Endothelial cell of umbilical vein (primary cell): ENCODE measurements around the gene RUNDC1. TPM values are rescaled to one million over a fixed set of nuclear protein-coding genes. Genes with fewer than 3 reads are reported as not detected.

Experiments used
- BruUV-seq: library from RNA; stranded (reverse); fragments of 400-500 nt; replicated peaks from 2 replicates; lab custom pipeline; 2021; lab: Mats Ljungman, UMichigan
- CTCF ChIA-PET: fragments of 300-600, 350-600 bp; sonication (Branson Sonifier 250); formaldehyde crosslinking; loops from one replicate; lab custom pipeline; 2021; ENCODE audit warnings: antibody characterized with exemption, inconsistent platforms; lab: Charles Lee
- POLR2A ChIA-PET: fragments of 300-600, 350-600 bp; sonication (Branson Sonifier 250); formaldehyde crosslinking; loops from one replicate; lab custom pipeline; 2021; ENCODE audit warnings: antibody characterized with exemption, inconsistent platforms; lab: Charles Lee
- DNase-seq: peaks from one replicate; pipeline ENCODE4 v3.0.0-alpha.2; 2011; ENCODE audit warnings: low read depth, low spot score
- FAIRE-seq: peaks from 2 replicates; lab custom pipeline; 2011; peaks lifted over from hg19 to GRCh38; lab: Jason Lieb, UNC
- H2AFZ ChIP-seq: 2 replicates; pipeline ENCODE4 v1.6.0; 2012; ENCODE audit warnings: low read depth, low read length, control low read depth, inconsistent platforms
- H3K27ac ChIP-seq: 2 replicates; pipeline ENCODE4 v1.5.1; 2011; ENCODE audit warnings: low read depth, mild to moderate bottlenecking, control low read depth, low read length, moderate library complexity; ENCODE audit not compliant: insufficient read depth
- H3K27me3 ChIP-seq, 2 experiments: 2 replicates each; pipeline versions ENCODE4 v1.6.0 to v1.6.1; 2011; ENCODE audit warnings: low read length in 2 of 2, mixed read lengths in 1 of 2; ENCODE audit not compliant: control insufficient read depth in 2 of 2, insufficient read depth in 2 of 2
- H3K36me3 ChIP-seq, 2 experiments: 2 replicates in 1 of 2; 3 replicates in 1 of 2; pipeline ENCODE4 v1.5.1; 2011; ENCODE audit warnings: low read length in 2 of 2, mild to moderate bottlenecking in 1 of 2, moderate library complexity in 1 of 2; ENCODE audit not compliant: control insufficient read depth in 2 of 2, insufficient read depth in 2 of 2; ENCODE audit errors: extremely low read depth in 1 of 2
- H3K4me1 ChIP-seq: 3 replicates; pipeline ENCODE4 v1.5.1; 2011; ENCODE audit warnings: mild to moderate bottlenecking, low read length; ENCODE audit not compliant: control insufficient read depth, insufficient read depth; ENCODE audit errors: extremely low read depth
- H3K4me2 ChIP-seq: 2 replicates; pipeline ENCODE4 v1.6.1; 2011; ENCODE audit warnings: low read length, control low read depth, mixed read lengths; ENCODE audit not compliant: insufficient read depth
- H3K4me3 ChIP-seq, 3 experiments: fragments of 200-600 bp in 1 of 3; sonication (generic), shearing (Covaris generic) in 1 of 3; replicated peaks in 1 of 3; 2 replicates each; pipeline ENCODE4 v1.5.1; 2011 to 2016; ENCODE audit warnings: control low read depth in 3 of 3, low read length in 3 of 3, mild to moderate bottlenecking in 2 of 3, inconsistent platforms in 1 of 3, low read depth in 1 of 3, moderate library complexity in 1 of 3; ENCODE audit not compliant: insufficient read depth in 1 of 3
- H3K79me2 ChIP-seq: 2 replicates; pipeline ENCODE4 v1.6.0; 2012; ENCODE audit warnings: low read length, inconsistent platforms; ENCODE audit not compliant: control insufficient read depth, insufficient read depth
- H3K9ac ChIP-seq: replicated peaks from 2 replicates; pipeline ENCODE3; 2011; ENCODE audit warnings: low read length, control low read depth; ENCODE audit not compliant: insufficient read depth; ENCODE audit errors: extremely low read depth
- H3K9me1 ChIP-seq: replicated peaks from 3 replicates; pipeline ENCODE4 v1.6.0; 2011; ENCODE audit warnings: mild to moderate bottlenecking, low read length; ENCODE audit not compliant: control insufficient read depth, insufficient read depth; ENCODE audit errors: extremely low read depth
- H3K9me3 ChIP-seq: replicated peaks from 2 replicates; pipeline ENCODE4 v1.5.1; 2012; ENCODE audit warnings: low read length, inconsistent platforms; ENCODE audit not compliant: control insufficient read depth, insufficient read depth
- H4K20me1 ChIP-seq: replicated peaks from 2 replicates; pipeline ENCODE3; 2011; ENCODE audit warnings: mild to moderate bottlenecking, low read length; ENCODE audit not compliant: control insufficient read depth, insufficient read depth; ENCODE audit errors: extremely low read depth
- CTCF ChIP-seq, 2 donors: IDR thresholded peaks; 1 replicate in 1 of 2; 2 replicates in 1 of 2; pipeline ENCODE4 v1.5.1; 2011; ENCODE audit warnings: low read length in 2 of 2, mild to moderate bottlenecking in 2 of 2, moderate library complexity in 2 of 2, control low read depth in 1 of 2, inconsistent platforms in 1 of 2, low read depth in 1 of 2; ENCODE audit not compliant: insufficient read depth in 1 of 2; ENCODE audit errors: extremely low read depth in 1 of 2
- EZH2 ChIP-seq: IDR thresholded peaks from 2 replicates; pipeline ENCODE4 v1.6.1; 2012; ENCODE audit warnings: borderline replicate concordance, low read depth, mild to moderate bottlenecking, moderate library complexity, low read length, inconsistent platforms; ENCODE audit not compliant: severe bottlenecking
- FOS ChIP-seq: IDR thresholded peaks from 2 replicates; pipeline ENCODE4 v1.6.1; 2011; ENCODE audit warnings: mild to moderate bottlenecking, low read length, moderate library complexity, borderline replicate concordance; ENCODE audit not compliant: insufficient read depth
- GATA2 ChIP-seq: IDR thresholded peaks from 2 replicates; pipeline ENCODE4 v1.7.0; 2011; ENCODE audit warnings: low read depth, mild to moderate bottlenecking, moderate library complexity, mixed read lengths, low read length; ENCODE audit not compliant: insufficient read length, insufficient read depth
- JUN ChIP-seq: IDR thresholded peaks from 2 replicates; pipeline ENCODE4 v1.6.1; 2011; ENCODE audit warnings: borderline replicate concordance, low read depth; ENCODE audit not compliant: insufficient read length, insufficient read depth
- MYC ChIP-seq: IDR thresholded peaks from one replicate; pipeline ENCODE4 v1.6.1; 2011; ENCODE audit warnings: mild to moderate bottlenecking, low read depth, low read length
- POLR2A ChIP-seq: IDR thresholded peaks from 2 replicates; pipeline ENCODE4 v1.6.1; 2012; ENCODE audit warnings: low read depth, mild to moderate bottlenecking, control low read depth, low read length
- POLR2AphosphoS5 ChIP-seq: IDR thresholded peaks from 2 replicates; pipeline ENCODE4 v1.6.1; 2012; ENCODE audit warnings: low read depth, mild to moderate bottlenecking, control low read depth, low read length, moderate library complexity; ENCODE audit not compliant: insufficient read depth
- dilution Hi-C: fragments of 300-500 bp; cut with MboI; formaldehyde crosslinking; loops from one replicate; pipeline ENCODE4 v1.15.0; 2019; ENCODE audit warnings: low sequenced_read_pairs; ENCODE audit not compliant: extremely low pct_ligation_motif_present
- intact Hi-C: fragments of 100-400 bp; cut with micrococcal nuclease; formaldehyde crosslinking; loops from one replicate; pipeline ENCODE4 v1.10.0; 2022
- polyA plus RNA-seq, 4 experiments: library from polyadenylated mRNA; depleted of rRNA in 3 of 4; stranded (reverse) in 3 of 4; unstranded in 1 of 4; fragments of >200 nt; gene quantifications; 2 replicates each; pipeline versions ENCODE4 v1.2.1 to v1.2.3, GENCODE V29; 2011 to 2012; ENCODE audit warnings: missing spikeins in 1 of 4
- total RNA-seq: library from RNA; stranded (reverse); gene quantifications from 2 replicates; pipeline ENCODE4 v1.2.3, GENCODE V29; 2021
- TF ChIP-seq, protein P1 (sequence below): IDR thresholded peaks from 2 replicates; pipeline ENCODE4 v1.6.1; 2011; ENCODE audit not compliant: insufficient read depth, insufficient read length

Gene RUNDC1
- total and polyA plus RNA-seq, 2 donors (not counting 3 experiments of a cell fraction or from before 2014, with no cell fraction given), result 9.2 to 12.0 TPM

DNA sequence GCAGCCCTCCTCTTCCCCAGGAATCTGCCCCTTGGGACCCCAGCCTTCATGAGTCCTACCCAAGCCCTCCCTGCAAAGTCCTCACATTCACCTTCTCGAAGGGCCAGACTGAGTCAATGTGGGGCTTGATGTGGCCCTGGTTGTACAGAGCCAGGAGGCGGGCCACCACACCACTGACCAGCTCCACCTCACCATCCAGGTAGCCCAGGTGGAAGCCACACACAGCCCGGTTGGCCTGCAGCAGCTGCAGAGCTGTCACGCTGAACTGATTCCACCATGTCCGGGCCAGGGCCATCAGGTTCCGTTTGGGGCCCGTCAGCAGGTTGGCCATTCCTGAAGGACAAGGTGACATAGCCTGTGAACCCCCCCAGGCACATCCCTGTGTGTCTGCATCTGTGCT, 35.9 kb downstream of the RUNDC1 start:
- POLR2A ChIA-PET, result no interaction called here
- H3K27ac ChIP-seq, result no peak overlapping the region
- H3K9me3 ChIP-seq, result no peaks in the 10 kb centered on the region
- peaks cover 3 to 34% of the 10 kb centered on the region in 2 experiments for H3K36me3 ChIP-seq
- intact Hi-C loops, result no loop called here
- no peak overlapping the region for H3K9ac ChIP-seq
- DNase-seq (no peak), FAIRE-seq (no peak)
- peaks cover 28% of the 10 kb centered on the region for H3K79me2 ChIP-seq
- BruUV-seq, result no TSS peak
- no peak overlapping the region for H3K4me2 ChIP-seq
- peaks cover 37% of the 10 kb centered on the region for H3K4me1 ChIP-seq
- TF ChIP-seq CTCF (IDR thresholded peaks at IDR 0.05; ENCODE audit: extremely low read depth in 1 of 2, insufficient read depth in 1 of 2, low read depth in 1 of 2, low read length in 2 of 2) (no peak), POLR2AphosphoS5 (no peak), POLR2A (no peak), EZH2 (no peak), MYC (no peak), FOS (no peak), GATA2 (no peak), JUN (no peak)
- TF ChIP-seq, protein P1, sequence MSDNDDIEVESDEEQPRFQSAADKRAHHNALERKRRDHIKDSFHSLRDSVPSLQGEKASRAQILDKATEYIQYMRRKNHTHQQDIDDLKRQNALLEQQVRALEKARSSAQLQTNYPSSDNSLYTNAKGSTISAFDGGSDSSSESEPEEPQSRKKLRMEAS, result no peak
- CTCF ChIA-PET, result interaction anchor here (1.3 kb wide), 1 partner anchor 10 kb away, joined by 6 read pairs; the partner anchor contains the start of gene IFI35
- dilution Hi-C loops, result no loop called here
- H2AFZ ChIP-seq, result no peak overlapping the region
- no peaks in the 10 kb centered on the region for H3K9me1 ChIP-seq
- no peaks in the 10 kb centered on the region for H3K27me3 ChIP-seq
- no peaks in the 10 kb centered on the region for H4K20me1 ChIP-seq
- no peak overlapping the region for H3K4me3 ChIP-seq
